Measurements from ENCODE around the gene CEP112.
"Not testable (repeated sequence)": the region's sequence is repeated elsewhere in the genome, so short reads cannot be mapped to it uniquely, and the experiment has no call there.

The CEP112 gene

DNA sequence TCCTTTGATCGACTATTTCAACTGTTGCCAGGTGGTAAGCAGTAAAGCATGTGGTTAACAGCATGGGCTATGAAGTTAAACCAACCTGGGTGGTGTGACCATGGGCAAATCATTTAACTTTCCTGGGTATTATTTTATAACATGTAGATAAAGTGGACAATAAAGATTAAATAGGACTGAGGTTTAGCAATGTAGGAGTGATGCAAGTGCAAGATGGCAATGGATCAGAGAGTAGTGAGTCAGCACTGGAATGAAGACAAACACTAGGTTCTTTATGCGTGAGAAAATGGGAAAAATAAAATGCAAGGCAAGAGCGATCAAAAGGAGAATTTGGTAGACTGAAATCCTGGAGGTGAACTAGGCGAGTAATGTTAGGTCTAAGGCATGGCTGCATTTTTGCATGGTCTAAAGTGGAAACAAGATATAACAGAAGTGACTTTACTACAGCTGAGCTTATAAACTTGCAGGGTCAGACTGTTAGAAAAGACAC is 408.0 kb downstream of the CEP112 start:
- DNase-seq (ENCODE audit: low read depth in 2 of 2) = no peak

DNA sequence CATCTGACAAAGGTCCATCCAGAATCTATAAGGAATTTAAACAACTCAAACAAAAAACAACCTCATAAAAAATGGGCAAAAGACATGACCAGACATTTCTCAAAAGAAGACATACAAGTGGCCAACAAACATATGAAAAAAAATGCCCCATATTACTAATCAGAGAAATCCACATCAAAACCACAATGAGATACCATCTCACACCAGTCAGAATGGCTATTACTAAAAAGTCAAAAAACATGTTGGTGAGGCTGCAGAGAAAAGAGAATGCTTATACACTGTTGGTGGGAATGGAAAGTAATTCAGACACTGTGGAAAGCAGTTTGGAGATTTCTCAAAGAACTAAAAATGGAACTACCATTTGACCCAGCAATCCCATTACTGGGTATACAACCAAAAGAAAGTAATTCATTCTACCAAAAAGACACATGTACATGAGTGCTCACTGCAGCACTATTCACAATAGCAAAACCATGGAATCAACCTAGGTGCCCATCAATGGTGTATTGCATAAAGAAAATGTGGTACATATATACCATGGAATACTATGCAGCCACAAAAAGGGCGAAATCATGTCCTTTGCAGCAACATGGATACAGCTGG is 409.7 kb downstream of the CEP112 start:
- not testable (repeated sequence) for DNase-seq (ENCODE audit: low read depth in 2 of 2)

DNA sequence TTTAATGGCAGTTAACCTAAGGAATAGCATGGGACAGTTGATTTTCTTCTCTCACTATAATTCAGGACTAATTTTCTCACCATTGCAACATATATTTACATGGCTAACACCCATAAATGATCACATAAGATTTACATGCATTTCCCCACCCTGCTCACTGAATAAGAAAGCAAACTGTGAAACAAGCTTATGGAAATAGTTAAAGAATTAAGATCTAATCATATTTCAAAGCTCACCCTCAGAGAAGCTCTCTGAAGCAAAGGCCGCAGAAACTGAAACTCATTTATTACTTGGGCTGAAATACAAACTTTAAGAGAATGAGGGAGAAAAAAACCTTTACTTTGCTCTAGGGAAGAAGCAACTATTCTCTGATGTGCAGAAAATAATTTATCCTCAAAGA is 411.8 kb downstream of the CEP112 start:
- no peak for DNase-seq (ENCODE audit: low read depth in 2 of 2)

DNA sequence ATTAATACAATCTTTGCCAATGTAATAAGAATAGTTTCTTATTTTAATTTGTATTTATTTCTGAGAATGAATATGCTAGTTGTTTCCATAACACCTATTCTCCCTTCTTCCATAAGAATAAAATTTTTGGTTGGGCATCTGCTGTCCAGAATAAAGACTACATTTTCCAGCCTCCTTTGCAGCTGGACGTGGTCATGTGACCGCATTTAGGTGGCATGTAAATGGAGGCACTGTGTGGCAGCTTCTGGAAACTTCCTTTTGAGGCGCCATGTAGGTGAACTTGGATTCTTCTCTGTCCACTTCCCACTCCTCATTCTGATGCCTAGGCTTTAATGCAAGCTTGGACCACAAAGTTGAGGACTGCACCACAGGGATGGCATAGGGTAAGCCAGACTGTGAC is 415.0 kb downstream of the CEP112 start:
- DNase-seq (ENCODE audit: low read depth in 2 of 2) = no peak

DNA sequence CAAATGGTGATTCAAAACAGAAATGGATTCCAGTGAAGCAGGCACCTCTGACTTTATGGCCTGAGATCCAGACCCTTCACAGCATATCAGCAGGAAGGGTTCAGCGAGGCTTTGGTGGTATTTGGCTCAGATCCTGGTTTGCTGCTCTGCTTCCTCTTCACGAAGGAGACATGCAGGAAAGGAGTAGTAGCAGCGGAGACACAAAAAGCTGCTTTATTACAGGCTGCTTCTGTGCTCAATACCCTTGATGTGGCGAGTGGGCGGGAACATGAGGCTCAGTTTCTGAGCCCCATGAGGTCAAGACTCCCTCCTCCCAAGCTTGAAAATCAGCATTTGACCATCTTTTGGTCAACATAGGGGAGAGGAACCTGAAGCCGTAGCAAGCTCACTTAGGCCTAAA is 417.1 kb downstream of the CEP112 start:
- DNase-seq (ENCODE audit: low read depth in 2 of 2) = no peak

DNA sequence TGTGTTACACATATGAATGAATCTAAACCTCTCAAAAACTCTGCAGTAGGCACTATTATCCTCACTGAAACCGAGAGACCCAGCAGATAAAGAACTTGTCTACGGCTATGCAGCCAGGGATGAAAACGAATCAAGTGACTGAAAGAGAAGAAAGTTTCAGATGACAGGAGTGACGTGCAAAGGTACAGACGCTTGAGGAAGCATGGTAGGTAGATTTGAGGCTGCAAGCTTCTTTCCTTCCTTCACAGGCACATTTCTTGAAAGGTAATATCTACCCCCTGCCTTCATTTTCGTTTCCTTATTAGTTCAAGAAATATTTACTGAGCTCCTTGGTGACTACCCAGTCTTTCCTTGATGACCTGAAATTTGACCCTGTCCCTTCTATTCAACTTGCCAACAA is 418.9 kb downstream of the CEP112 start:
- no peak for DNase-seq (ENCODE audit: low read depth in 2 of 2)

DNA sequence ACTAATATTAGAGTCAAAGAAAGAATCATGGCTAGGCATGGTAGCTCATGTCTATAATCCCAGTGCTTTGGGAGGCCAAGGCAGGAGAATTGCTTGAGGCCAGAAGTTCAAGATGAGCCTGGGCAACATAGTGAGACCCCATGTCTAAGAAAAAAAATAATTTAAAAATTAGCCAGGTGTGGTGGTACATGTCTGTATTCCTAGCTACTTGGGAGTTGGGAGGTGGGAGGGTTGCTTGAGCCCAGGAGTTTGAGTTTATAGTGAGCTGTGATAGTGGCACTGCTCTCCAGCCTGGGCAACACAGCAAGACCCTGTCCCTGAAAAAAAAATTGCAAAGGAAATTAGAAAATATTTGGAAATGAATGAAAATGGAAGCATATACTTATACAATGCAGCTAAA is 420.2 kb downstream of the CEP112 start:
- DNase-seq (ENCODE audit: low read depth in 2 of 2) = no peak

DNA sequence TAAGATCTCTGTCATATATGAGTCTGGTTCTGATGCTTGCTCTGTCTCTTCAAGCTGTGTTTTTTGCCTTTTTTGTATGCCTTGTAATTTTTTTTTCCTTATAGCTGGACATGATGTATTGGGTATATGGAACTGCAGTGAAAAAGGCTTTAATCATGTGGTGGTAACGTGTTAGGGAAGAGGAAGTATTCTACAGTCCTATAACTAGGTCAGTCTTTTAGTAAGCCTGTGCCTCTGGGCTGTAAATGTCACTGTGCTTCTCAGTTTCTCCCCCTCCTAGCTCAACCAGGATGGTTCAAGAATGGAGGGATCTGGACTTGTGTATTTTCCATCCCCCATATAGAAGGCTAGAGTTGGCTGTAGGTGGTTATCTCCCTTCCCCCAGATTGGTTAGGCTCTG is 428.1 kb downstream of the CEP112 start:
- no peak for DNase-seq (ENCODE audit: low read depth in 2 of 2)

DNA sequence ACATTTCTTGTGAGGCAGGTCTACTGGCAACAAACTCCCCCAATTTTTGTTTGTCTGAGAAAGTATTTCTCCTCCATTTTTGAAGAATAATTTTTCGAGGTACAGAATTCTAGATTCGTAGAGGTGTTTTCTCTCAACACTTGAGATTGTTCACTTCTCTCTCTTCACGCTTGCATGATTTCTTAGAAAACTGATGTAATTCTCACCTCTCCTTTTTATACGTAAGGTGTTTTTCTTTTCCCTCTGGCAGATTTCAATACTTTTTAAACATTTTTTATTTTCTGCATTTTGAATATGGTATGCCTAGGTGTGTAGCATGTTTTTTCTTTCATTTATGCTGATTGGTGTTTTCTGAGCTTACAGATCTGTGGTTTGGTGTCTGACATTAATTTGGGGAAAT is 429.0 kb downstream of the CEP112 start:
- no peak for DNase-seq (ENCODE audit: low read depth in 2 of 2)

DNA sequence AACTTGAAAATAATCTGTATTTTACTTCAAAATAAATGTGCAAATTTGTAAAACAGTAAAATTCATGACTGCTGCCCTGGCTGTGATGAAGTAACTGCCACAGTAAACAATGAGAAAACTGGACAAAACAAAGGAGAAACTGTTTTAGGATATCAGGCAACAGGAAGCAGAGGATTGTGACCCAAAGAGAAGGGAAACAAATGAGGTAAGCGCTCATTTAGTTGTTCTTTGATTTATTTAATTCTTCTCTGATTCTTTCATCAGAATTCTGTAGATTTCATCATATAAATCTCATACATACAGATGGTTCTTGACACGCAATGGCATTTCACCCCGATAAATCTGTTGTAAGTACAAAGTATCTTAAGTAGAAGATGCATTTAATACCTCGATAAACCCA is 432.4 kb downstream of the CEP112 start:
- DNase-seq (ENCODE audit: low read depth in 2 of 2) = no peak

DNA sequence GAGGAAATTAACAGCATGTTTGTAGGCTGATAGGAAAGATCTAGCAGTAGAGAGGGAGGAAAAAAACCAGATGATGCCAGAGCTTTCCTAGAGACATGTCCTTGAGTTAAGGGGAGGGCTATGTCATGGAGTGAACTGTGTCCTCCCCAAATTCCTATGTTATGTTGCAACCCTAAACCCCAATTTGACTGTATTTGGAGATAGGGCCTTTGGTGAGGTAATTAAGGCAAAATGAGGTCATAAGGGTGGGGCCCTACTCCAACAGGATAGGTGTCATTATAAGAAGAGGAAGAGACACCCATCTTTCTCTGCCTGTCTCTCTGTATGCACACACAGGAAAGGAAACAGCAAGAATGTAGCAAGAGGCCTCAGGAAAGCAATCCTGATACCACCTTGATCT is 435.2 kb downstream of the CEP112 start:
- no peak for DNase-seq (ENCODE audit: low read depth in 2 of 2)

DNA sequence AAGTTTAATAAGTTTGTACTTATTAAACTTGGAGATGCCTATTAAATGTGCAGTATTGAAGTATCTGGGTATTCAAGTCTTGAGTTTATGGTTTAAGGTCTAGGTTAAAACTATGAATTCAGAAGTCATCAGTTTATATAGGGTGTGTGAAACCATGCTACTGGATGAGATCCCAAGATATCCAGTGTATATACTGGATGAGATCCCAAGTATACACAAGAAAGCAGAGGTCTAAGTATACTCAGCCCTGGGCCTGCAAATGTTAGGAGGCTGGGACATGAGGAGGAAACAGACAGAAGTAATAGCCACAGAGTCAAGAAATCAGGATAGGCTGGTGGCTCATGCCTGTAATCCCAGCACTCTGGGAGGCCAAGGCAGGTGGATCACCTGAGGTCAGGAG is 436.1 kb downstream of the CEP112 start:
- no peak for DNase-seq (ENCODE audit: low read depth in 2 of 2)

DNA sequence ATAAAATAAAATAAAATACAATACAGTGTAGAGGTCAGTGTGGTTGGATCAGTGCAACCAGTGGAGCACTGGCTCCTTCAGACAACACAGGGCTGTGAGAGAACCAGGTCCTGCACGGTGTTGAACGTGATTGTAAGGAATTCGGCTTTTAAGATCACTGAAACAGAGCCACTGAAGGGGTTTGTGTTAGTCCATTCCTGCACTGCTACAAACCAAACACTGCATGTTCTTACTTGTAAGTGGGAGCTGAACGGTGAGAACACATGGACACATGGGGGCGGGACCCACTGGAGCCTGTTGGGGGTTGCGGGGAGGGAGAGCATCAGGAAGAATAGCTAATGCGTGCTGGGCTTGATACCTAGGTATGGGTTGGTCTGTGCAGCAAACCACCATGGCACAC is 437.3 kb downstream of the CEP112 start:
- DNase-seq (ENCODE audit: low read depth in 2 of 2) = no peak

DNA sequence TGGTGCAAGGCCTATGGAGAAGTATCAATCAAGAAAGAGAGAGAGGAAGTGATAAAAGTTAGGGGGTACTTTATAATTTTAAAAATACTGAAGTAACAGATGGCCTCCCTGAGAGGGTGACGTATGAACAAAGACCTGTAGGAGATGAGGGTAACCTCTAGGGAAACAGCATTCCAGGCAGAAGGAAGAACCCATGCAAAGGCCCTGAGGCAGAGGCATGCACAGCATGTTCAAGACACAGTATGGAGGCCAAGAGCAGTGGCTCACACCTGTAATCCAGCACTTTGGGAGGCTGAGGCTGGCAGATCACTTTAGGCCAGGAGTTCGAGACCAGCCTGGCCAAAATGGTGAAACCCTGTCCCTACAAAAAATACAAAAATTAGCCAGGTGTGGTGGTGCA is 437.9 kb downstream of the CEP112 start:
- DNase-seq (ENCODE audit: low read depth in 2 of 2) = no peak

DNA sequence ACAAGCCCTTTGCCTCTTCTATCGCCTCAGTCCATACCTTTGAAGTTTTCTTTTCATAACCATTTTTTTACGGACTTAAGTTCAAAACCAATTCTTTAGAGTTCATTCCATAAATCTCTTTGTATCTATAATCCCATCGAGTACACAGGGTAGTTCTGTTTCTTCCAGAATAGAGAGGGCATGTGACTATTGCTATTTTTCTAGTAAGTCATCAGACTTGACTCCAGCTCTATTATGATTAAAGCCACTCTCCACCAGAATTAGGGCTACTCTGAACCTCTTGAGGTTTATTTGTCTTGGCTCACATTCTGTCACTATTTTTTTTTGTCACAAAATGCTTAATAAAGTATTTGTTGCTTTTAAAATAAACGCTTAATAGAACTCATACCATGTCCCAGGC is 438.6 kb downstream of the CEP112 start:
- DNase-seq (ENCODE audit: low read depth in 2 of 2) = no peak

DNA sequence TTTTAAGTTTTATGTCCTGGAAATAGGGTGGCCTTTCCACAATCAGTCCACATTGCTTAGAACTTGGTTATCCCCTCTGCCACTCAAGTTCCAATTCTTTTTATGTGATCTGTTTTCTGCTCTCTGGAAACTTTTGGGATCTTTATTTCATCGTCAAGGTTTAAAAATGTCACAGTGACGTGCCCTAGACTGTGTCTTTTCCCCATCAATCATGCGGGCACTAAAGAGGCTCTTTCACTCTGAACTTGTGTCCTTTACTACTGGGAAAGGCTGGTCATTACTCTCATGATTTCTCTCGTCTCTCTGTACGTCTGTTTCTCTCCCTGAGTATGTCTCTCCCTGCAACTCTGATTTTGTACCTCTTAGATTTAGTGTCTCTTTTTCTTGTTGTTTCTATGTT is 440.7 kb downstream of the CEP112 start:
- no peak for DNase-seq (ENCODE audit: low read depth in 2 of 2)

DNA sequence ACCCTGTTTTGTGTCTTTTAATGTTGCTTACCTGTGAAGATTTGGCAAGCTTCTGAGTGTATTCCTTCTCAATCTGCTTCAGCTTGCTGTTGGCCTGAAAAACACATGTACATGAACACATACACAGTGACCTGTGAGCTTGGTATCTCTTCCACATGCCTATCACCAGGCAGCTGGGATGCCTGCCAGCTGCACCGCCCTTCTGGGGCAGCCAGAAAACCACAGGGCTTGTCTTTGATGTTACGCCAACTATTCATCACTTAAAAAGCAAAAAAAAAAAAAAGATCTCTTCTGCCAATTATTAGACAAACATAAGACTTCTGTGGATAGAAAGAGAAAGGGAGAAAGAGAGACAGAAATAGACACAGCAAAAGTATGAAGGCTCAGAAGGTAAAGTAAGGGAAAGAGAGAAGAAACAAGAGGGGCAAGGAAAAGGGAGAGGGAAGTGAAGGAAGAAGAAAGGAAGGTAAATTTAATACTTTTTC is 441.3 kb downstream of the CEP112 start:
- DNase-seq (ENCODE audit: low read depth in 2 of 2) = peak in 1 of 2 donors; percentile 23

DNA sequence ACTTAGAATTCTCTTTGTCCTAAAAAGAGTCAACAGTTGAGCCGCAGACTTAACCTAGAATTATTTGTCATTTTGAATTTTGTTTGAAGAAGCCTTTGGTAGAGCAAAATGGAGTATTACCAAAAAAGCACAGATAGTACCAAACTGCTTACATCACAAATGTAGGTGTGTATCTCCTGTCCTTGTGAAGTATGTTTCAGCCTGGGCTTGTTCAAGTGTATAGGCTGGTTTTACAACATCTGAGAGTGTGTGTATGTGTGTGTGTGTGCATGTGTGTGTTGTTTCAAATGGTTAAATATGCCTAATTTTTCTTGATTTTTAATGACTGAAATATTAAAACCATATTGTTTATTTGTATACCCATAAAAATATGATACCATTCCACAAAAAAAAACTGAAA is 441.8 kb downstream of the CEP112 start:
- DNase-seq (ENCODE audit: low read depth in 2 of 2) = no peak

DNA sequence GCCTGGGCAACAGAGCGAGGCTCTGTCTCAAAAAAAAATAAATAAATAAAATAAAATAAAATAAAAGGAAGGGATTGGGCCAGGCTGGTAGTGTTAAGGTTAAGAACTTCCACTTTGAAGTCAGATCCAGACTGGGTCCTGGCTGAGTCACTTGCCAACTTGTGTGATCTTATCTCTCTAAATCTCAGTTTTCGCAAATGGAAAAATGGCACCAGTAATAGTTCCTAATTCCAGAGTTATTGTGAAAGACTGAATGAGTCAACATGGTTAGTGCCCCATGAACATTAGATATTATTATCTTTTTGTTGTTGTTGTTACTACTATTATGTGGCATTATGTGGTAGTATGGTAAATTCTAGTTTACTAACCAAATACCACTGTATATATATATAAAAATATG is 442.5 kb downstream of the CEP112 start:
- no peak for DNase-seq (ENCODE audit: low read depth in 2 of 2)

DNA sequence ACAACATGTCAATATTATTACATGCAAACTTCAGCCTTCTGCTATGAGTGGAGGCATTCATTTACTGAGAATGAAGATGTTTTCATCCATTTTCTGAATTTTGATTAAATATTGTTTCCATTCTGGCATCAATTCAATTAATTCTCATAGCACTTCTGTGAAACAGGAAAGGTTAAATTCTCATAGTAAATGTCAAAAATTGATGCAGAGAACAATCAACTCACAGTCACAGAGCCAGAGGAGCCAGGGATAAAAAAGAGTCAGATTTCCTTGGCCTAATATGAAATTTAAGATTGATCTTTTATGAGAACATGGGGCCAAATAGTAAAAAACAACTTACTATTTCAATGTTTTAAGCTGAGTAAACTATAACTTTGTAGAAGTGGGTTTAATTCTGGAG is 446.7 kb downstream of the CEP112 start:
- no peak for DNase-seq (ENCODE audit: low read depth in 2 of 2)

DNA sequence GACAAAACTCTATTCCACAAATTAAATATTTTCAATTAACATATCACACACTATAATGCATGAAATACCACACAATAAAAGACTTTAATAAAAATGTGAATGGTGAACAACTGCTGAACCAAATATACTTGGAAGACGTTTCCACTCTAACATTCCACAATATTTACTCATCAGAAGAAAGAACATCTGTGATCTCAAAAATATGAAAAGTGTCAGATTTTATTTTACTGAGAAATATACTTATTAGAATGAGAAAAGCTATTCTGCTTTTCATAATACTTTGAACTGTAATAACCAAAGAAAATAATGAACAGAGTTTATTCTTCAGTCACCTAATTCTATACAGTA is 448.7 kb downstream of the CEP112 start:
- DNase-seq (ENCODE audit: low read depth in 2 of 2) = no peak

DNA sequence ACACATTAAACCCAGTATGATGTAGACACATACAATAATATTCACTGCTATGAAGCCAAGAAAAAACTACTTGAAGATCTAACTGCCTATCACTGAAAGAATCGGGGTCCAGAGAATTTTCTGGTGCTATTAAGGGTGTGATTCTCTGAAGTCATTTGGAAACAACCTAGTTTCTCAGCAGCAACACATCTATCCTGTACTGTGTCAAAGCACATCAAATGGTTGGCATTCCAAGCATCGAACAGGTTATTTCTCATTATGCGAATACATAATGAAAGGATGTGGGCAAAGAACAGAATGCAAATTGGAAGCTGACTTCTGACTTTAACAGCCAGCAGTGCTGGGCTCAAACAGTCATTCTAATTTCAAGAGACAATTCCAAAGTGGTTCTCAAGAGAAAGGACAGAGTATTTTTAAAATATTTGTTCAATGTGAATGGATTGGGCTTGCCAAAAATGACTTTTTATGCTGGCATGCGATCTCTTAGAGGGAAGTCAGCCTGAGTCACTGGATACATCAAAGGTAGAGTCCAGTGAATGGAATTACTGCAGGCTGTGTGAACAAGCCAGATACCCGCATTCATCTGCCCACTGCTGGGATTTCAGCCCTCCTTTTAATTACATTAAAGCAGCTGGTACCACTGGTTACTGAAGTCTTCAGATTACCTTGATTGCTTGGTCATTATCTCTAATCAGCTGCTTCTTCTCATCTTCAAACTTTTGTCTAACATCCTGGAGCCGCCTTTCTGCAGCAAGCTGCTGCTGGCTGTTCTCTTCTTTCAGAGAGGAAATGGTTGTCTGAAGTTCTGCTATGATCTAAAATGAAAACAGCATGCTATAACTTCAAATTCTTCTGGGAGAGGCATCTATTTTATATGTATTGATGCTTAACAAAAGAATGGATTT is 449.3 kb downstream of the CEP112 start:
- no peak for DNase-seq (ENCODE audit: low read depth in 2 of 2)

DNA sequence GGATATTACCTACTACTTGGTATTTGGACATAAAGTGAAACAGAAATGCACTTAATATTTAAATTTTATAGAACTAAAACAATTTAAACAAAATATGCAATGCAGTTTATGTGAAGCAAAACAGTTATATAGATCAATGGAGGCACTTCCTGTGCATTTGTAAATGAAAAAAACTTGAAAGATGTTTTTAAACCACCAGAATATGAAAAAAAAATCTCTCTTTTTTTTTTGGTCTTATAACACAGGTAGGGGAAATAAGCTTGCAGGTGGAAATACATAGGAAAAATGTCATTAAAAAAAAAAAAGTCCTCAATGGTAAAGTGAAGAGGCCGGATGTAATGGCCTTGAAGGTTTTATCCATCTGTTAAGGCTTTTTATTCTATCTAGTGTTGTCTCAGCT is 450.2 kb downstream of the CEP112 start:
- no peak for DNase-seq (ENCODE audit: low read depth in 2 of 2)
